Mucosa of descending colon (tissue), 3 donors: Measurements from ENCODE around the gene MCOLN1. TPM values are rescaled to one million over a fixed set of nuclear protein-coding genes. Genes with fewer than 3 reads are reported as not detected.

ENCODE experiments used
- ATAC-seq: fragments of 200-7000 bp; cut with Tn5 transposase; one replicate; pipeline ENCODE4 v1.9.1; 2020; ENCODE audit warnings: mild to moderate bottlenecking, moderate library complexity
- DNase-seq, 3 donors: peaks; one replicate each; pipeline ENCODE4 v3.0.0-alpha.2; 2020
- H3K36me3 ChIP-seq: fragments of 200-600 bp; one replicate; pipeline ENCODE4 v1.8.0; 2021; ENCODE audit warnings: low read depth, mild to moderate bottlenecking
- H3K4me1 ChIP-seq: fragments of 200-600 bp; one replicate; pipeline ENCODE4 v1.8.0; 2021; ENCODE audit warnings: low read depth, mild to moderate bottlenecking
- H3K4me3 ChIP-seq: fragments of 200-600 bp; one replicate; pipeline ENCODE4 v1.8.0; 2021; ENCODE audit warnings: mild to moderate bottlenecking
- H3K9me3 ChIP-seq: fragments of 200-600 bp; one replicate; pipeline ENCODE4 v1.8.0; 2021; ENCODE audit warnings: mild to moderate bottlenecking
- CTCF ChIP-seq: fragments of 200-600 bp; IDR thresholded peaks from one replicate; pipeline ENCODE4 v1.8.0; 2022; ENCODE audit warnings: antibody characterized with exemption, mild to moderate bottlenecking
- intact Hi-C, 2 donors: fragments of 100-400 bp; cut with DNase I in 1 of 2; cut with micrococcal nuclease in 1 of 2; formaldehyde crosslinking; loops; one replicate each; pipeline versions ENCODE4 v1.11.0 to v1.11.1; 2022; cut with DNase I, micrococcal nuclease
- total RNA-seq, 3 donors: library from RNA; stranded (reverse); fragmentation: NEBNext Ultra II Directional in 2 of 3; extraction: Animal tissue kit (Norgen Biotek cat#: 25700) in 2 of 3; gene quantifications; one replicate each; pipeline versions ENCODE4 v1.2.1 to v1.2.4, GENCODE V29; 2021 to 2023
- donor health status: DM: no; HTN: no; CAD: no; lungs with moderate emphysema.
- donor health status: DM: no; HTN: no; CAD: no.
- donor health status: DM: no; HTN: yes; CAD: no.

Gene MCOLN1
- total RNA-seq, 3 donors from 2014 or later, result 29.5 to 40.1 (median 31.7) TPM

GRCh38 chr19:7522923-7523667 lies 671 bp downstream of the MCOLN1 start:
- peak overlapping the region; percentile 39 for H3K4me3 ChIP-seq
- peaks cover 18% of the 10 kb centered on the region for H3K4me1 ChIP-seq
- TF ChIP-seq CTCF, result no peak
- H3K9me3 ChIP-seq, result no peaks in the 10 kb centered on the region
- H3K36me3 ChIP-seq, result no peaks in the 10 kb centered on the region
- ATAC-seq, result peak; percentile 16
- peak in 1 of 3 donors; percentile 38 for DNase-seq
- intact Hi-C loops, result no loop called here

GRCh38 chr19:7524523-7524922 lies 2.1 kb downstream of the MCOLN1 start:
- Histone ChIP-seq H3K4me3 (no peak overlapping the region), H3K4me1 (peaks cover 18% of the 10 kb centered on the region), H3K9me3 (no peaks in the 10 kb centered on the region), H3K36me3 (no peaks in the 10 kb centered on the region)
- ATAC-seq (no peak), DNase-seq (no peak)
- intact Hi-C loops, result no loop called here
- no peak for TF ChIP-seq CTCF

GRCh38 chr19:7524992-7525739 lies 2.7 kb downstream of the MCOLN1 start:
- H3K9me3 ChIP-seq, result no peaks in the 10 kb centered on the region
- no peak for TF ChIP-seq CTCF
- intact Hi-C loops, result no loop called here
- no peaks in the 10 kb centered on the region for H3K36me3 ChIP-seq
- peaks cover 18% of the 10 kb centered on the region for H3K4me1 ChIP-seq
- ATAC-seq, result no peak
- H3K4me3 ChIP-seq, result no peak overlapping the region
- no peak for DNase-seq

GRCh38 chr19:7526059-7526929 lies 3.9 kb downstream of the MCOLN1 start:
- no peaks in the 10 kb centered on the region for H3K36me3 ChIP-seq
- H3K9me3 ChIP-seq, result no peaks in the 10 kb centered on the region
- ATAC-seq (no peak), DNase-seq (no peak)
- H3K4me1 ChIP-seq, result peaks cover 18% of the 10 kb centered on the region
- H3K4me3 ChIP-seq, result no peak overlapping the region
- TF ChIP-seq CTCF, result no peak
- intact Hi-C loops, result no loop called here

GRCh38 chr19:7527516-7528191 lies 5.2 kb downstream of the MCOLN1 start:
- no peak for ATAC-seq
- peak in 1 of 3 donors; percentile 61 for DNase-seq
- intact Hi-C loops, result no loop called here
- peaks cover 9% of the 10 kb centered on the region for H3K4me1 ChIP-seq
- H3K36me3 ChIP-seq, result no peaks in the 10 kb centered on the region
- TF ChIP-seq CTCF, result no peak
- H3K4me3 ChIP-seq, result no peak overlapping the region
- H3K9me3 ChIP-seq, result no peaks in the 10 kb centered on the region
